Muscle layer of colon (tissue), 2 donors: ENCODE data around the gene RASGRP3.
"Not testable (repeated sequence)": the region's sequence is repeated elsewhere in the genome, so short reads cannot be mapped to it uniquely, and the experiment has no call there.

ENCODE experiments used
- H3K27ac ChIP-seq: one replicate; pipeline ENCODE4 v1.7.0; 2013; ENCODE audit warnings: low read depth, mild to moderate bottlenecking, low read length, moderate library complexity
- H3K27me3 ChIP-seq, 2 donors: one replicate each; pipeline ENCODE4 v1.7.0; 2013; ENCODE audit warnings: low read length in 2 of 2, mild to moderate bottlenecking in 2 of 2; ENCODE audit not compliant: insufficient read depth in 2 of 2, control insufficient read depth in 1 of 2
- H3K36me3 ChIP-seq: one replicate; pipeline ENCODE4 v1.7.0; 2013; ENCODE audit warnings: mild to moderate bottlenecking, low read length; ENCODE audit not compliant: insufficient read depth
- H3K4me1 ChIP-seq: one replicate; pipeline ENCODE4 v1.7.0; 2013; ENCODE audit warnings: mild to moderate bottlenecking, low read length; ENCODE audit not compliant: insufficient read depth
- H3K4me3 ChIP-seq, 2 donors: one replicate each; pipeline ENCODE4 v1.7.0; 2013; ENCODE audit warnings: low read length in 2 of 2, low read depth in 1 of 2, mild to moderate bottlenecking in 1 of 2, moderate library complexity in 1 of 2
- H3K9ac ChIP-seq: one replicate; pipeline ENCODE4 v1.7.0; 2013; ENCODE audit warnings: low read length
- H3K9me3 ChIP-seq: one replicate; pipeline ENCODE4 v1.7.0; 2013; ENCODE audit warnings: mild to moderate bottlenecking, low read length
- donor health status: abdominal sarcoma.
- donor health status: Adenocarcinoma of cecum.

RASGRP3 gene

GRCh38 chr2:33459745-33460144 lies 16.7 kb upstream of the RASGRP3 start:
- H3K4me1 ChIP-seq: no peaks in the 10 kb centered on the region
- no peak overlapping the region for H3K9ac ChIP-seq
- no peak overlapping the region for H3K27ac ChIP-seq
- H3K9me3 ChIP-seq: no peaks in the 10 kb centered on the region
- H3K36me3 ChIP-seq: no peaks in the 10 kb centered on the region
- no peak overlapping the region for H3K4me3 ChIP-seq
- H3K27me3 ChIP-seq: no peaks in the 10 kb centered on the region

GRCh38 chr2:33462512-33462911 lies 13.9 kb upstream of the RASGRP3 start:
- not testable (repeated sequence) for H3K27ac ChIP-seq, H3K4me3 ChIP-seq, H3K36me3 ChIP-seq, H3K4me1 ChIP-seq, H3K9ac ChIP-seq, H3K27me3 ChIP-seq, H3K9me3 ChIP-seq

GRCh38 chr2:33467413-33467812 lies 9.0 kb upstream of the RASGRP3 start:
- no peaks in the 10 kb centered on the region for H3K4me1 ChIP-seq
- no peaks in the 10 kb centered on the region for H3K27me3 ChIP-seq
- H3K27ac ChIP-seq: no peak overlapping the region
- H3K9me3 ChIP-seq: no peaks in the 10 kb centered on the region
- no peak overlapping the region for H3K9ac ChIP-seq
- no peaks in the 10 kb centered on the region for H3K36me3 ChIP-seq
- no peak overlapping the region for H3K4me3 ChIP-seq

- H3K27ac ChIP-seq: no peak overlapping the region
- no peaks in the 10 kb centered on the region for H3K4me1 ChIP-seq
- no peaks in the 10 kb centered on the region for H3K9me3 ChIP-seq
- no peaks in the 10 kb centered on the region for H3K27me3 ChIP-seq
- H3K9ac ChIP-seq: no peak overlapping the region
- no peak overlapping the region for H3K4me3 ChIP-seq
- no peaks in the 10 kb centered on the region for H3K36me3 ChIP-seq
Observed at GRCh38 chr2:33469238-33469637, 7.2 kb upstream of the RASGRP3 start.

GRCh38 chr2:33475224-33476130 lies 972 bp upstream of the RASGRP3 start:
- peak overlapping the region; percentile 55 for H3K9ac ChIP-seq
- H3K27ac ChIP-seq: peak overlapping the region; percentile 74
- H3K9me3 ChIP-seq: no peaks in the 10 kb centered on the region
- H3K4me1 ChIP-seq: peaks cover 7% of the 10 kb centered on the region
- no peaks in the 10 kb centered on the region for H3K36me3 ChIP-seq
- H3K27me3 ChIP-seq: no peaks in the 10 kb centered on the region
- peak overlapping the region; percentile 22 to 93 for H3K4me3 ChIP-seq

GRCh38 chr2:33476793-33477190 lies 343 bp downstream of the RASGRP3 start:
- Histone ChIP-seq H3K36me3 (no peaks in the 10 kb centered on the region), H3K4me3 (peak overlapping the region in 1 of 2 donors; percentile 93), H3K9ac (peak overlapping the region; percentile 55), H3K27ac (peak overlapping the region; percentile 74), H3K9me3 (no peaks in the 10 kb centered on the region), H3K27me3 (no peaks in the 10 kb centered on the region), H3K4me1 (peaks cover 7% of the 10 kb centered on the region)

- H3K27ac ChIP-seq: no peak overlapping the region
- no peak overlapping the region for H3K4me3 ChIP-seq
- no peaks in the 10 kb centered on the region for H3K27me3 ChIP-seq
- H3K9me3 ChIP-seq: no peaks in the 10 kb centered on the region
- H3K36me3 ChIP-seq: no peaks in the 10 kb centered on the region
- no peak overlapping the region for H3K9ac ChIP-seq
- H3K4me1 ChIP-seq: peaks cover 7% of the 10 kb centered on the region
Observed at GRCh38 chr2:33477473-33478468, 1.3 kb downstream of the RASGRP3 start.

- Histone ChIP-seq H3K27ac (no peak overlapping the region), H3K27me3 (no peaks in the 10 kb centered on the region), H3K36me3 (no peaks in the 10 kb centered on the region), H3K4me1 (peaks cover 7% of the 10 kb centered on the region), H3K9me3 (no peaks in the 10 kb centered on the region), H3K9ac (no peak overlapping the region), H3K4me3 (no peak overlapping the region)
Observed at GRCh38 chr2:33478968-33479731, 2.7 kb downstream of the RASGRP3 start.

GRCh38 chr2:33482518-33482917 lies 6.1 kb downstream of the RASGRP3 start:
- H3K27ac ChIP-seq: no peak overlapping the region
- no peaks in the 10 kb centered on the region for H3K27me3 ChIP-seq
- H3K4me3 ChIP-seq: no peak overlapping the region
- no peaks in the 10 kb centered on the region for H3K9me3 ChIP-seq
- H3K36me3 ChIP-seq: no peaks in the 10 kb centered on the region
- no peak overlapping the region for H3K9ac ChIP-seq
- H3K4me1 ChIP-seq: no peaks in the 10 kb centered on the region

GRCh38 chr2:33484042-33484621 lies 7.7 kb downstream of the RASGRP3 start:
- Histone ChIP-seq H3K4me1 (no peaks in the 10 kb centered on the region), H3K27me3 (no peaks in the 10 kb centered on the region), H3K36me3 (no peaks in the 10 kb centered on the region), H3K9ac (no peak overlapping the region), H3K27ac (no peak overlapping the region), H3K4me3 (no peak overlapping the region), H3K9me3 (no peaks in the 10 kb centered on the region)
